ENCODE results near the gene TSHZ1.
"Not testable (repeated sequence)": the region's sequence is repeated elsewhere in the genome, so short reads cannot be mapped to it uniquely, and the experiment has no call there.

TSHZ1 gene

DNA sequence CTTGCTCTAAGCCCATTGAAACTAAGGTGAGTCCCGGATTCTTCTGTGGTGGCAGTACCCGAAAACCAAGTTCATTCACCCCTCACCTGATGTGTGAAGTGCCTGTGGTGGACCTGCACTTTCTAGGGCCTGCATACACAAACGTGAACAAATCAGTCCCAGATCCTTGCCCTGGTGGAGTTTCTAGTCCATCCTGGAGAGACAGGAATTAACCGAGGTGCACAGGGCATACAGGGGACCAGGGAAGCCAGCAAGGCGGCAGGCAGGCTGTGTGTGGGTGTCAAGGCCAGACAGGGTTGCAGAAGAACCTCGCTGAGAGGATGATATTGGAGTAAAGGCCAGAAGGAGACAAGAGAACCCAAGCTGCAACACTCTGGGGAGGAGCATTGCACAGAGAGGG lies 110.8 kb downstream of the TSHZ1 start:
- no peak for TF ChIP-seq EZH2phosphoT487 (IDR thresholded peaks at IDR 0.05; ENCODE audit: low read depth)
- TF ChIP-seq, protein P1, sequence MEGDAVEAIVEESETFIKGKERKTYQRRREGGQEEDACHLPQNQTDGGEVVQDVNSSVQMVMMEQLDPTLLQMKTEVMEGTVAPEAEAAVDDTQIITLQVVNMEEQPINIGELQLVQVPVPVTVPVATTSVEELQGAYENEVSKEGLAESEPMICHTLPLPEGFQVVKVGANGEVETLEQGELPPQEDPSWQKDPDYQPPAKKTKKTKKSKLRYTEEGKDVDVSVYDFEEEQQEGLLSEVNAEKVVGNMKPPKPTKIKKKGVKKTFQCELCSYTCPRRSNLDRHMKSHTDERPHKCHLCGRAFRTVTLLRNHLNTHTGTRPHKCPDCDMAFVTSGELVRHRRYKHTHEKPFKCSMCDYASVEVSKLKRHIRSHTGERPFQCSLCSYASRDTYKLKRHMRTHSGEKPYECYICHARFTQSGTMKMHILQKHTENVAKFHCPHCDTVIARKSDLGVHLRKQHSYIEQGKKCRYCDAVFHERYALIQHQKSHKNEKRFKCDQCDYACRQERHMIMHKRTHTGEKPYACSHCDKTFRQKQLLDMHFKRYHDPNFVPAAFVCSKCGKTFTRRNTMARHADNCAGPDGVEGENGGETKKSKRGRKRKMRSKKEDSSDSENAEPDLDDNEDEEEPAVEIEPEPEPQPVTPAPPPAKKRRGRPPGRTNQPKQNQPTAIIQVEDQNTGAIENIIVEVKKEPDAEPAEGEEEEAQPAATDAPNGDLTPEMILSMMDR (IDR thresholded peaks at IDR 0.05; ENCODE audit: low read depth, low read length) = no peak
- H3K4me2 ChIP-seq (ENCODE audit: low read length) = no peak overlapping the region
- H3K36me3 ChIP-seq (replicated peaks; ENCODE audit: low read depth, low read length) = peaks cover 13% of the 10 kb centered on the region
- H3K9me3 ChIP-seq (ENCODE audit: insufficient read depth, low read length) = peaks cover 16% of the 10 kb centered on the region
- no peaks in the 10 kb centered on the region for H3K79me2 ChIP-seq (ENCODE audit: low read length)
- no peak overlapping the region for H3K27ac ChIP-seq (ENCODE audit: low read length)
- no peak overlapping the region for H3K4me3 ChIP-seq (ENCODE audit: low read length)
- no peaks in the 10 kb centered on the region for H4K20me1 ChIP-seq (ENCODE audit: insufficient read depth, low read length)
- peaks cover 65% of the 10 kb centered on the region for H3K4me1 ChIP-seq (ENCODE audit: low read length)
- no peak overlapping the region for H2AFZ ChIP-seq (ENCODE audit: low read depth, low read length)
- no peak overlapping the region for H3K9ac ChIP-seq (ENCODE audit: low read length)
- H3K27me3 ChIP-seq (ENCODE audit: low read depth, low read length) = no peaks in the 10 kb centered on the region

DNA sequence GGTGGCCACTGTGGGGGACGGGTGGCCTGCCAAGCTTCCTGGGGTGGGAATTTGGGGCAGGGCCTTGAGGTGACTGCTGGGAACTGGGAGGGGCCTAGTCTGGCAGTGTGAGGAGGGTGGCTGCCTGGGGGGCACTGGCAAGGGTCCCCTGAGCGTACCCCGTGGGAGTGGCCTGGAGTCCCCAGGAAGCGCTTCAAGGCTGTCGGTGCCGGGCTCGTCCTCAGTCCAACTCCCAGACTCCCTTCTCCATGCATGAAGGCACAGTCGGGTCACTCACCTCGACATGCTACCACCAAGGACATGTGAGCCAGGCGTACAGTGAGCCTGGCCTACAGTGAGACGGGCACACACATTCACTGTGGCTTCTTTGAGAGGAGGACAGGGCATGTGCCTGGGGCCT lies 111.6 kb downstream of the TSHZ1 start:
- no peak for TF ChIP-seq EZH2phosphoT487 (IDR thresholded peaks at IDR 0.05; ENCODE audit: low read depth)
- TF ChIP-seq, protein P1 (IDR thresholded peaks at IDR 0.05; ENCODE audit: low read depth, low read length) = no peak
- H3K79me2 ChIP-seq (ENCODE audit: low read length) = no peaks in the 10 kb centered on the region
- peaks cover 57% of the 10 kb centered on the region for H3K4me1 ChIP-seq (ENCODE audit: low read length)
- H3K27ac ChIP-seq (ENCODE audit: low read length) = no peak overlapping the region
- no peak overlapping the region for H3K4me3 ChIP-seq (ENCODE audit: low read length)
- no peak overlapping the region for H3K9ac ChIP-seq (ENCODE audit: low read length)
- no peak overlapping the region for H2AFZ ChIP-seq (ENCODE audit: low read depth, low read length)
- H3K27me3 ChIP-seq (ENCODE audit: low read depth, low read length) = no peaks in the 10 kb centered on the region
- H3K4me2 ChIP-seq (ENCODE audit: low read length) = no peak overlapping the region
- H4K20me1 ChIP-seq (ENCODE audit: insufficient read depth, low read length) = no peaks in the 10 kb centered on the region
- H3K36me3 ChIP-seq (replicated peaks; ENCODE audit: low read depth, low read length) = peaks cover 15% of the 10 kb centered on the region
- H3K9me3 ChIP-seq (ENCODE audit: insufficient read depth, low read length) = peaks cover 24% of the 10 kb centered on the region

DNA sequence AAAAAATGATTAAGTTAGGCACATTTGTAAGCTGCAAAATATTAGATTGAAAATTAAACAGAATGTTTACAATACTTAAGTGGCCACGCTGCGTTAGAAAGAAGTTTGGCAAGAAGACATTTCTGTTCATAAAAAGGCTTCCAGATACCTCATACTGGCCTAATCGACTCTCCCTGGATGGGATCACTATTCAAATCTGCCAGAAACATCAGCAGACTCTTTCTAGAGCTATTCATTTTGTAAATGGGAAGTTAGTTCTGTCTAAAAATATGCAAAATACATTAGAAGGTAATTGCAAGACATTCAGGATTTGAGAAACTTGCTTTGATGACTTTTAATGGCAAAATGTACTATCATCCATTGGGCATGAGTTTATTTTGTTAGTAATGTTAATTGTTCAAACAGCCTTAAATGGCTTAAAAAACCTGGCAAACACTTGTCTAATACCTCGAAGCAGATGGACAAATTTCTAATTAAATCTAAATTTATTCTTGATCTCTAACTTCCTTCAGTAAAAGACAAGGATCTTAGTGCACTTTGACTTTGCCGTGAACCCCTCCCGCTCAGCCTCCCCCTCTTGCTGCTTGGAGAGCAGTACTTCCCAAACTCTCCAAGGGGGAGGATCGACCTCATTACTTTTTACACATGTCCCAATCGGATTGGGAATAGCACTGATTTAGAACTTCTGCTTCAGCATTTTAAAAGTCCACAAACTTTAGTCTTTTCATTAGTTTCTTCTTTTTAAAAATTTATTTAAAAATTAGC lies 113.4 kb downstream of the TSHZ1 start:
- H3K79me2 ChIP-seq (ENCODE audit: low read length) = no peaks in the 10 kb centered on the region

GRCh38 chr18:75324686-75325257 lies 114.2 kb downstream of the TSHZ1 start:
- no peak overlapping the region for H3K4me3 ChIP-seq (ENCODE audit: low read length)
- H3K27me3 ChIP-seq (ENCODE audit: low read depth, low read length) = no peaks in the 10 kb centered on the region
- 0 out of 2 replicates have a peak overlapping the region, but pooled peaks have one; percentile 16 for H2AFZ ChIP-seq (ENCODE audit: low read depth, low read length)
- peaks cover 15% of the 10 kb centered on the region for H3K36me3 ChIP-seq (replicated peaks; ENCODE audit: low read depth, low read length)
- peak overlapping the region; percentile 28 for H3K27ac ChIP-seq (ENCODE audit: low read length)
- peaks cover 36% of the 10 kb centered on the region for H3K9me3 ChIP-seq (ENCODE audit: insufficient read depth, low read length)
- H4K20me1 ChIP-seq (ENCODE audit: insufficient read depth, low read length) = no peaks in the 10 kb centered on the region
- peak overlapping the region; percentile 24 for H3K4me2 ChIP-seq (ENCODE audit: low read length)
- TF ChIP-seq EZH2phosphoT487 (IDR thresholded peaks at IDR 0.05; ENCODE audit: low read depth) = no peak
- TF ChIP-seq, protein P1 (IDR thresholded peaks at IDR 0.05; ENCODE audit: low read depth, low read length) = no peak
- H3K9ac ChIP-seq (ENCODE audit: low read length) = no peak overlapping the region
- H3K79me2 ChIP-seq (ENCODE audit: low read length) = no peaks in the 10 kb centered on the region
- peaks cover 33% of the 10 kb centered on the region for H3K4me1 ChIP-seq (ENCODE audit: low read length)

More for the DNA sequence above, 113.4 kb downstream of the TSHZ1 start:
- Histone ChIP-seq H3K9ac (ENCODE audit: low read length) (no peak overlapping the region), H3K27me3 (ENCODE audit: low read depth, low read length) (no peaks in the 10 kb centered on the region), H3K4me1 (ENCODE audit: low read length) (peaks cover 40% of the 10 kb centered on the region), H3K27ac (ENCODE audit: low read length) (no peak overlapping the region), H3K9me3 (ENCODE audit: insufficient read depth, low read length) (peaks cover 36% of the 10 kb centered on the region), H2AFZ (ENCODE audit: low read depth, low read length) (no peak overlapping the region), H3K4me3 (ENCODE audit: low read length) (no peak overlapping the region), H3K4me2 (ENCODE audit: low read length) (peak overlapping the region; percentile 1), H4K20me1 (ENCODE audit: insufficient read depth, low read length) (no peaks in the 10 kb centered on the region), H3K36me3 (replicated peaks; ENCODE audit: low read depth, low read length) (peaks cover 15% of the 10 kb centered on the region)
- TF ChIP-seq, protein P1 (IDR thresholded peaks at IDR 0.05; ENCODE audit: low read depth, low read length) = no peak
- no peak for TF ChIP-seq EZH2phosphoT487 (IDR thresholded peaks at IDR 0.05; ENCODE audit: low read depth)

- H3K27ac ChIP-seq (ENCODE audit: low read length); H3K79me2 ChIP-seq (ENCODE audit: low read length): not testable (repeated sequence)
These were observed 119.2 kb downstream of the TSHZ1 start for GRCh38 chr18:75329753-75330152.

More at GRCh38 chr18:75329753-75330152, 119.2 kb downstream of the TSHZ1 start:
- not testable (repeated sequence) for H4K20me1 ChIP-seq (ENCODE audit: insufficient read depth, low read length); H3K27me3 ChIP-seq (ENCODE audit: low read depth, low read length); H3K4me3 ChIP-seq (ENCODE audit: low read length); H3K4me2 ChIP-seq (ENCODE audit: low read length); H3K4me1 ChIP-seq (ENCODE audit: low read length); H3K9ac ChIP-seq (ENCODE audit: low read length); H2AFZ ChIP-seq (ENCODE audit: low read depth, low read length)
- peaks cover 36% of the 10 kb centered on the region for H3K9me3 ChIP-seq (ENCODE audit: insufficient read depth, low read length)
- peaks cover 15% of the 10 kb centered on the region for H3K36me3 ChIP-seq (replicated peaks; ENCODE audit: low read depth, low read length)

Data from OCI-LY3 (cell line).